ENCODE results near the gene USP48. TPM values are rescaled to one million over a fixed set of nuclear protein-coding genes. Genes with fewer than 3 reads are reported as not detected.

Gene USP48
- total RNA-seq, 2 donors from 2014 or later, result 47.1 to 51.3 TPM

DNA sequence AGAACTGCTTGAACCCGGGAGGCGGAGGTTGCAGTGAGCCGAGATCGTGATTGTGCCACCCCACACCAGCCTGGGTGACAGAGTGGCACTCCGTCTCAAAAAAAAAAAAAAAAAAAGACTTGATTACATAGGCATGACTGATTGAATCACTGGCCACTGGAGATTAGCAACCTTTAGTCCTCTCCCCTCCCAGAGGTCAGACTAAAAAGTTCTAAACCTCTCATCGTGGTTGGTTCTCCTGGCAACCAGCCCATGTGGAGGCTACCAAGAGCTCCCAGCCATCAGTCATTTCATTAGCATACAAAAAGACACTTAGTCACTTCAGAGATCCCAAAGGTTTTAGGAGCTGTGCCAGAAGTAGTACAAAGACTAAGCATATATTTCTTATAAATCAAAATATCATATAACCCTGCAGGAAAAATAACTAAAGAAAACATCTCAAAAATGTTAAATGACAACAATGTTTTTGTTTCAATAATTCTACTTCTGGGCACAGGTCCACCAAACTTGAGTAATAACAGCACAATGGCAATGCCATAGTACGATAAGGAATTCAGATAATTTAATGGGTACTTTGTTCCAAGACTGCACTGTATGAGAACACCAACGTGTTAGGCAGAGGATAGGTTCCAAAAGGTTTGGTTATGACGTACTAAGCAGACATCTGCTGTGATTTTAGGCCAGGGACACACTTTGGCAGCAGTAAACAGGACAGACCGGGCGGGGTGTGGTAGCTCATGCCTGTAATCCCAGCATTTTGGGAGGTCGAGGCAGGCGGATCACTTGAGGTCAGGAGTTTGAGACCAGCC is 18.1 kb downstream of the USP48 start:
- no peaks in the 10 kb centered on the region for H3K36me3 ChIP-seq
- H3K27me3 ChIP-seq, result no peaks in the 10 kb centered on the region
- H3K4me1 ChIP-seq, result no peaks in the 10 kb centered on the region
- H3K9me3 ChIP-seq, result no peaks in the 10 kb centered on the region
- intact Hi-C loops (cut with DNase I), result no loop called here
- TF ChIP-seq CTCF (IDR thresholded peaks at IDR 0.05), result no peak
- no peak overlapping the region for H3K4me3 ChIP-seq
- H3K27ac ChIP-seq, result no peak overlapping the region
- DNase-seq, result no peak
- no peak overlapping the region for H3K9ac ChIP-seq (ENCODE audit: low read depth in 2 of 2, low read length in 2 of 2)

- intact Hi-C loops (cut with DNase I), result no loop called here
- Histone ChIP-seq H3K9ac (ENCODE audit: low read depth in 2 of 2, low read length in 2 of 2) (no peak overlapping the region), H3K4me3 (no peak overlapping the region), H3K27me3 (no peaks in the 10 kb centered on the region), H3K27ac (no peak overlapping the region), H3K9me3 (no peaks in the 10 kb centered on the region), H3K4me1 (no peaks in the 10 kb centered on the region), H3K36me3 (no peaks in the 10 kb centered on the region)
- TF ChIP-seq CTCF (IDR thresholded peaks at IDR 0.05), result no peak
- DNase-seq, result no peak
These were observed 19.1 kb downstream of the USP48 start for GRCh38 chr1:21763694-21764419.

DNA sequence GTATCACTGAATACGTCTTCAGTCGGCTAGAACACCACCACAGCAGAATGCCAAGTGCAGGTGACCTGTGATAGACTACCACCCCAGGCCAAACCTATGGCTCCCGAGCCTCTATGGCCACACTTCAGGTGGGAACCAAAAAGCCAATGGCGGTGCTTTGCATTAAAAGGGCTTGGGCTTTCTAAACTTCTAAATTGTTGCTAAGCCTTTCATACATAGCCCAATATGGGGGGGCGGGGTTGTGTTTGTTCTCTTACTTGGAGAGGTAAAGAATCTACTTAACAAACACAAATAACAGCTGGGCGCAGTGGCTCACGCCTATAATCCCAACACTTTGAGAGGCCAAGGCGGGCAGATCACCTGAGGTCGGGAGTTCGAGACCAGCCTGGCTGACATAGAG is 19.7 kb downstream of the USP48 start:
- H3K4me1 ChIP-seq, result no peaks in the 10 kb centered on the region
- H3K27me3 ChIP-seq, result no peaks in the 10 kb centered on the region
- intact Hi-C loops (cut with DNase I), result no loop called here
- no peak for DNase-seq
- no peak overlapping the region for H3K9ac ChIP-seq (ENCODE audit: low read depth in 2 of 2, low read length in 2 of 2)
- no peak for TF ChIP-seq CTCF (IDR thresholded peaks at IDR 0.05)
- H3K36me3 ChIP-seq, result no peaks in the 10 kb centered on the region
- H3K4me3 ChIP-seq, result no peak overlapping the region
- H3K27ac ChIP-seq, result no peak overlapping the region
- no peaks in the 10 kb centered on the region for H3K9me3 ChIP-seq

DNA sequence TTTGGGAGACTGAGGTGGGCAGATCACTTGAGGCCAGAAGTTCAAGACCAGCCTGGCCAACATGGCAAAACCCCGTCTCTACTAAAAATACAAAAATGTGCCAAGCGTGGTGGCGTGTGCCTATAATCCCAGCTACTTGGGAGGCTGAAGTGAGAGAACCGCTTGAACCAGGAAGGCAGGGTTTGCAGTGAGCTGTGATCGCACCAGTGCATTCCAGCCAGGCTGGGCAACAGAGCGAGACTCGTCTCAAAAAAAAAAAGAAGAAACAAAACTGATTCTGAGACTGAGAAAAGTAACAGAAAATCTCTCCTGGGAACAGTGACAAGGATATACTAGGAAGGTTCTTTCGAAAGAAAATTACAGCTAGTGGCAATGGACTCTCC is 20.9 kb downstream of the USP48 start:
- no peak for DNase-seq

DNA sequence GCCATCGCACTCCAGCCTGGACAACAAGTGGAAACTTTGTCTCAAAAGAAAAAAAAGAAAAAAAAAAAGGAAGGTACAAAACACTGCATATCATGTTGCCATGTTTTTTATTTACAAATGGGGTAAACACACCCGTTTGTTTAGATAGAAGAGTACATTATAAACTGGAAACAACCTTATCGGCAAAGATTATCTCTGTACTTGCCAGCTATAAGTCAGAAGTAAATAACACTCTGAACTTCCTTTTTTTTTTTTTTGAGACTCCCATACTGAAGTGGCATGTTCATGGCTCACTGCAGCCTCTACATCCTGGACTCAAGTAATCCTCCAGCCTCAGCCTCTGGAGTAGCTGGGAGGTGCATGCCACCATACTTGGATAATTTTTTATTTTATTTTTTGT is 21.9 kb downstream of the USP48 start:
- no peak overlapping the region for H3K4me3 ChIP-seq
- no peak overlapping the region for H3K27ac ChIP-seq
- no peaks in the 10 kb centered on the region for H3K27me3 ChIP-seq
- H3K9me3 ChIP-seq, result no peaks in the 10 kb centered on the region
- no peak for TF ChIP-seq CTCF (IDR thresholded peaks at IDR 0.05)
- intact Hi-C loops (cut with DNase I), result no loop called here
- H3K9ac ChIP-seq (ENCODE audit: low read depth in 2 of 2, low read length in 2 of 2), result no peak overlapping the region
- H3K36me3 ChIP-seq, result no peaks in the 10 kb centered on the region
- no peak for DNase-seq
- H3K4me1 ChIP-seq, result no peaks in the 10 kb centered on the region

More for the DNA sequence above, 20.9 kb downstream of the USP48 start:
- intact Hi-C loops (cut with DNase I), result no loop called here
- TF ChIP-seq CTCF (IDR thresholded peaks at IDR 0.05), result no peak
- Histone ChIP-seq H3K4me3 (no peak overlapping the region), H3K9ac (ENCODE audit: low read depth in 2 of 2, low read length in 2 of 2) (no peak overlapping the region), H3K36me3 (no peaks in the 10 kb centered on the region), H3K27ac (no peak overlapping the region), H3K9me3 (no peaks in the 10 kb centered on the region), H3K4me1 (no peaks in the 10 kb centered on the region), H3K27me3 (no peaks in the 10 kb centered on the region)
